NCI-H69 (cell line): Measurements from ENCODE around the gene FH.

Source experiments
- DNase-seq: peaks from one replicate; lab custom pipeline; 2025; lab: John Stamatoyannopoulos, UW

Gene FH

GRCh38 chr1:241519308-241520079 is at the start of gene FH:
Gene FH (minus strand): TSS chr1:241519755. CDS start chr1:241519722, 33 bp downstream.
- DNase-seq = peak; percentile 100

GRCh38 chr1:241560849-241561187 is 41.3 kb upstream of the FH start:
- DNase-seq = no peak

GRCh38 chr1:241560146-241560848 is 40.7 kb upstream of the FH start:
- DNase-seq = no peak

GRCh38 chr1:241557551-241558193 is 38.1 kb upstream of the FH start:
- no peak for DNase-seq

- no peak for DNase-seq
These were observed 37.5 kb upstream of the FH start for GRCh38 chr1:241557031-241557430.

- no peak for DNase-seq
These were observed 36.0 kb upstream of the FH start for GRCh38 chr1:241555526-241555925.

- DNase-seq = no peak
These were observed 34.5 kb upstream of the FH start for GRCh38 chr1:241553886-241554592.

GRCh38 chr1:241551759-241552638 is 32.4 kb upstream of the FH start:
- no peak for DNase-seq

- DNase-seq = no peak
These were observed 30.8 kb upstream of the FH start for GRCh38 chr1:241550318-241550717.

GRCh38 chr1:241548008-241548407 is 28.5 kb upstream of the FH start:
- no peak for DNase-seq

- no peak for DNase-seq
These were observed 22.8 kb upstream of the FH start for GRCh38 chr1:241542199-241542907.

- no peak for DNase-seq
These were observed 17.4 kb upstream of the FH start for GRCh38 chr1:241536969-241537368.

GRCh38 chr1:241536304-241536703 is 16.7 kb upstream of the FH start:
- no peak for DNase-seq

GRCh38 chr1:241533326-241534115 is 14.0 kb upstream of the FH start:
- peak; percentile 6 for DNase-seq

GRCh38 chr1:241532864-241533263 is 13.3 kb upstream of the FH start:
- peak; percentile 7 for DNase-seq

- DNase-seq = peak; percentile 52
These were observed 12.6 kb upstream of the FH start, which contains the start of gene KMO for GRCh38 chr1:241532162-241532531. Gene KMO (plus strand): TSS chr1:241532378. CDS start chr1:241532445, 67 bp downstream.

- DNase-seq = peak; percentile 83
These were observed 11.9 kb upstream of the FH start for GRCh38 chr1:241531195-241532161.

GRCh38 chr1:241527146-241527545 is 7.6 kb upstream of the FH start:
- DNase-seq = no peak

GRCh38 chr1:241525026-241525425 is 5.5 kb upstream of the FH start:
- no peak for DNase-seq
